Midbrain (tissue), 1 donor: Measurements from ENCODE around the gene HDAC1.
"Not testable (repeated sequence)": the region's sequence is repeated elsewhere in the genome, so short reads cannot be mapped to it uniquely, and the experiment has no call there.

Experiments used
- DNase-seq: peaks from one replicate; lab custom pipeline; 2025; lab: John Stamatoyannopoulos, UW

Gene HDAC1

GRCh38 chr1:32274646-32275340 lies 17.1 kb upstream of the HDAC1 start:
- no peak for DNase-seq

GRCh38 chr1:32275424-32275823 lies 16.5 kb upstream of the HDAC1 start:
- DNase-seq, result no peak

- DNase-seq, result no peak
Observed at GRCh38 chr1:32276032-32276782, 15.7 kb upstream of the HDAC1 start.

GRCh38 chr1:32284777-32285176 lies 7.1 kb upstream of the HDAC1 start:
- DNase-seq, result not testable (repeated sequence)

DNA sequence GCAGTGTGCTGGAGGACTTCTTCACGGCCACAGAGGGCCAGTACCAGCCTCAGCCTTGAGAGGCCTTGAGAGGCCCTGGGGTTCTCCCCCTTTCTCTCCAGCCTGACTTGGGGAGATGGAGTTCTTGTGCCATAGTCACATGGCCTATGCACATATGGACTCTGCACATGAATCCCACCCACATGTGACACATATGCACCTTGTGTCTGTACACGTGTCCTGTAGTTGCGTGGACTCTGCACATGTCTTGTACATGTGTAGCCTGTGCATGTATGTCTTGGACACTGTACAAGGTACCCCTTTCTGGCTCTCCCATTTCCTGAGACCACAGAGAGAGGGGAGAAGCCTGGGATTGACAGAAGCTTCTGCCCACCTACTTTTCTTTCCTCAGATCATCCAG lies 6.2 kb upstream of the HDAC1 start:
- no peak for DNase-seq

DNA sequence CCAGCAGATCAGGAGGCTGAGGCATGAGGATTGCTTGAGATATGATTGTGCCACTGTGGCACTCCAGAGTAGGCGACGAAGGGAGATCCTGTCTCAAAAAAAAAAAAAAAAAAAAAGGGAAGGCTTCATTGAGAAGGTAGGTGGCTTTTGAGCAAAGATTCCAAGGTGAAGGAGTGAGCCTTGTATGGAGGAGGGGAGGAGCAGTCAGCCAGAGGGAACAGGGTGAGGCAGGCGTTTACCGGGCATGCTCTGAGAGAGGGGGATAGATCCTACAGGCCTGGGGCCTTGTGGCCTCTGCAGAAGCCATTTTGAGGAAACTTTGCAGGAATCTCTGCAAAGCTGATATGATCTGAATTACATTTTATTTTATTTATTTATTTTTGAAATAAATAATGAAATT lies 5.1 kb upstream of the HDAC1 start:
- DNase-seq, result no peak

- DNase-seq, result no peak
Observed at GRCh38 chr1:32289256-32289655, 2.6 kb upstream of the HDAC1 start.

DNA sequence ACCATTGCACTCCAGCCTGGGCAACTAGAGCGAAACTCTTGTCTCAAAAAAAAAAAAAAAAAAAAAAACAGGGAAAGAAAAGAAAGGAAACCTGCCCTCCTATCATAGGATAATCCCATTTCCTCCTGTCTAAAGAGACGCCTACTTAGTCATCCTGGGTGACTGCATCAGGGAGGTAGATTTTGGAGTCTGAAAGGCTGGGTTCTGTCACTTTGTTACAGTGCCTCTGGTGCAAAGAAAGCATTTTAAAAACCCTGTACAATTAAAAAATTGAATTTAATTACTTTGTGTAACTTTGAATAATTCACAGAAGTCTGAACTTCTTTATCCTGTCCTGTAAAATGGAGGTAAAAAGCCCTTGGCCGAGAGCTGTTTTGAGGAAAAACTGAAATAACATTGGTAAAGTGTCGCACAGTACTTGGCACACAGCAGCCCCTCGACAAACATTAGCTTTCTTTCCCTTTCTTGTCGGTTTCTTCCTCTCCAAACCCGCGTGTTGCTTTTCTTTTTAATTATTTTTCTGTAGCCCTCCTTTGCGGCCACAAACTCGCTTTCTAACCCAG lies 657 bp upstream of the HDAC1 start:
- DNase-seq, result no peak

GRCh38 chr1:32298211-32298610 lies 6.3 kb downstream of the HDAC1 start:
- DNase-seq, result not testable (repeated sequence)

DNA sequence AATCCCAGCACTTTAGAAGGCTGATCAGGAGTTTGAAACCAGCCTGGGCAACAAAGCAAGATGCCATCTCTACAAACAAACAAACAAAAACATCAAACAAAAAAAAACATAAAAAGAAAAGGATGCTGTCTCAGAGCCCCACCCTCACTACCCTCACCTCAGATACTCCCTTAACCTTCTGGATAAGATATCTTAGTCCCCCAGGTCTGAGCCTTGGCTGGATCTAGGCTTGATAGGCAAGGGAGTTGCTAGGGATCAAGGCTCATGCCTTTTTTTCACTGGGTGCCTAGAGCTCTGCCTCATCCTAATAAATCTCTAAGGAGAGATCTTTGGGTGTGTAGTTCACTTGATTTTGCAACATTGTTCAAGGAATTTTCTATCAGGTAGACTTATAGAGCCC lies 7.4 kb downstream of the HDAC1 start:
- DNase-seq, result no peak

DNA sequence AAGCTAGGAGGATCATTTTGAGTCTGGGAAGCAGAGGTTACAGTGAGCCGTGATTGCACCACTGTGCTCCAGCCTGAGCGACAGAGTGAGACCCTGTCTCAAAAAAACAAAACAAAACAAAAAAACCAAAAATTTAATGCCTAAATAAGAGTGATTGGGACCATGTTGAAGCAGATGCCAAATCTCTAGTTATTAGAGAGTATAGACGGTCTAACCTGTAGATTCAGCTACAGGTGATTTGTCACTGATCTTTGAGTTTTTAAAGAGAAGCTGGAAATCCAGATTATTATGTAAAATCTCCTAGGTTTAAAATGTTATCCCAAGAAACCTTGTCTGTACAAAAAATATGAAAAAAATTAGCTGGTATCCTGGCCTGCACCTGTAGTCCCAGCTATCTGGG lies 11.5 kb downstream of the HDAC1 start:
- no peak for DNase-seq

GRCh38 chr1:32303997-32304622 lies 12.2 kb downstream of the HDAC1 start:
- no peak for DNase-seq

- DNase-seq, result no peak
Observed at GRCh38 chr1:32305310-32305709, 13.4 kb downstream of the HDAC1 start.

DNA sequence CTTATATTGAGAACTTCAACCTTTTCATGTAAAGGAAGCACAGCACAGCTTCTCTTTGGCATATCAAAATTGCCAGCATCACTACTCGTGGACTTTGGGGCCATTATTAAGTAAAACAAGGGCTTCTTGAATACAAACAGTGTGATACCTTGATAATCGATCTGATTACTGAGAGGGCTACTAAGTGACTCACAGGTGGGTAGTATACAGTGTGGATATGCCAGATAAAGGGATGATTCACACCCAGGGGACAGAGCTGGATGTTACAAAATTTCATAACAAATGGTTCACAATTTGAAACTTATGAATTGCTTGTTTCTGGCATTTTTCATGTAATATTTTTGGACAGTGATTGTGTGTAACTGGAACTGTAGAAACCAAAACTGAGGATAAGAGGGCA lies 15.4 kb downstream of the HDAC1 start:
- no peak for DNase-seq

- no peak for DNase-seq
Observed at GRCh38 chr1:32309960-32310359, 18.1 kb downstream of the HDAC1 start.

GRCh38 chr1:32311709-32312393 lies 20.0 kb downstream of the HDAC1 start:
- DNase-seq, result no peak

- DNase-seq, result no peak
Observed at GRCh38 chr1:32316903-32317277, 25.0 kb downstream of the HDAC1 start.

GRCh38 chr1:32318127-32318869 lies 26.4 kb downstream of the HDAC1 start:
- DNase-seq, result no peak

DNA sequence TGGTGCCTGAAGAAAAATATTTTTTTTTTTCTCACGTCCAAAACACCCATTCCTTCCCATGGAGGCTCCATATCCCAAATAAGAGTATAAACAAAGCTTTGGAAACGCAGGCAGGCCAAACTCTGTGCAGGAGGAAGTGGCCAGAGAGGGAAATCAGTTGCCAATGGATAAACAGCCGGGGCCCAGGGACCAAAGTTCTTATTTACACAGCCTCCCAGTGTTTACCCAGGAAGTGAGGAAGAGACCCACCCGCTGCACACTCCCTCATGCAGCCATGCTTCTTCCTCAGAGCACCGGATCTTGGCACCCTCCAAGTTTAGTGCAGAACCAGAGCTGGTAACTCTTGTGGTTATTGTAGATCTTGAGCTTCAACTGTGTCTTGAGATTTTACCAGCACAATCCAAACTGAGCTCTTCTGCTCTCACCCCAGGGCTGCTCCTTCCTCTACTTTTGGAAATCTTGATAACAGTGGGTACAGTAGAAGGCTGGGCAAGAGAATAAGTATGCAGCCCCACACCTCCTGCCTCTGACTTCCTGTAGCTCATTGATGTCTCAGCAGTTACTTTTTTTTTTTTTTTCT lies 29.9 kb downstream of the HDAC1 start:
- no peak for DNase-seq

GRCh38 chr1:32327204-32327603 lies 35.3 kb downstream of the HDAC1 start:
- no peak for DNase-seq

DNA sequence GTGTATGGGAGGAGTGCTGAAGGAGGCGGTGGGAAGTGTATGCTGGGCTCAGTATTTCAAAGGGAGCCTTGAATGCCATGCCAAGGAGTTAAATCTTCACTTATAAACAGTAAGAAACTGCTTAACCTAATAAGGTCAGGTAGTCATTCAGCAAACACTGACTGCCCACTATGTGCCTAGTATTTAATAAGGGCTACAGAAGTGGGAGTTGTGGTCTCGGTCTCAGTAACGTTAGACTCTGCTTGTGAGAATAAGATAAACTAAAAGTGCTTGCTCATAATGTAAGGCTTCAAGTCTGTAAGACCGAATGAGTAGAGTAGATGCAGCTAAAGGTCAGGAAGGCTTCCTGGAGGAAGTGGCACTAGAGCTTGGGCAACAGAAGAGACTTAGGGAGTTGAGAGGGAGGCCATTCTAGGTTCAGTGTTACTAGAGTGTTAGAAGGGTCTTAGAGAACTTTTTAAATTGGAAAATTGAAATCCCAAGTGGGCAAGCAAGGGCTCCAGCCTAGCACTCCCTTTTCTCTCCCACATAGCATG lies 38.1 kb downstream of the HDAC1 start:
- no peak for DNase-seq
